ENCODE measurements around the gene VAMP1. TPM values are rescaled to one million over a fixed set of nuclear protein-coding genes. Genes with fewer than 3 reads are reported as not detected.

VAMP1 gene
- total RNA-seq, 1 experiment from 2014 or later = 10.3 TPM

GRCh38 chr12:6444704-6445688 is 25.5 kb downstream of the VAMP1 start, which contains the start of gene CD27:
TSS of gene CD27 (plus strand) at chr12:6444955. CDS start at chr12:6445096, 141 bp downstream.
- H2BK120ac ChIP-seq (ENCODE audit: low read depth, low read length, poor library complexity, severe bottlenecking) = no peak within 1 kb of the TSS
- H2AK5ac ChIP-seq (ENCODE audit: insufficient read length, low read length) = no peak within 1 kb of the TSS
- no peak within 1 kb of the TSS for H3K4me2 ChIP-seq (ENCODE audit: insufficient read depth, insufficient read length, low read length)
- H3K27ac ChIP-seq (ENCODE audit: insufficient read length, low read depth, low read length) = no peak within 1 kb of the TSS
- DNase-seq = no peak
- H4K5ac ChIP-seq (ENCODE audit: insufficient read length, low read depth, low read length) = no peak within 1 kb of the TSS
- no peak within 1 kb of the TSS for H3K23ac ChIP-seq (ENCODE audit: insufficient read length, low read depth, low read length)
- no peak within 1 kb of the TSS for H3T11ph ChIP-seq (ENCODE audit: low read length)
- H4K20me1 ChIP-seq (ENCODE audit: control insufficient read depth, insufficient read depth, insufficient read length) = no peaks in the 10 kb centered on the region
- no peak within 1 kb of the TSS for H4K8ac ChIP-seq (replicated peaks; ENCODE audit: insufficient read length, low read depth, low read length)
- H3K9me3 ChIP-seq (ENCODE audit: control insufficient read depth, low read depth, low read length) = no peaks in the 10 kb centered on the region
- no peak within 1 kb of the TSS for H4K91ac ChIP-seq (ENCODE audit: insufficient read length, low read depth, low read length)
- H3K14ac ChIP-seq (ENCODE audit: insufficient read depth, low read length) = no peak within 1 kb of the TSS; the same call in 1 of the 2 replicates
- TF ChIP-seq, protein P1, sequence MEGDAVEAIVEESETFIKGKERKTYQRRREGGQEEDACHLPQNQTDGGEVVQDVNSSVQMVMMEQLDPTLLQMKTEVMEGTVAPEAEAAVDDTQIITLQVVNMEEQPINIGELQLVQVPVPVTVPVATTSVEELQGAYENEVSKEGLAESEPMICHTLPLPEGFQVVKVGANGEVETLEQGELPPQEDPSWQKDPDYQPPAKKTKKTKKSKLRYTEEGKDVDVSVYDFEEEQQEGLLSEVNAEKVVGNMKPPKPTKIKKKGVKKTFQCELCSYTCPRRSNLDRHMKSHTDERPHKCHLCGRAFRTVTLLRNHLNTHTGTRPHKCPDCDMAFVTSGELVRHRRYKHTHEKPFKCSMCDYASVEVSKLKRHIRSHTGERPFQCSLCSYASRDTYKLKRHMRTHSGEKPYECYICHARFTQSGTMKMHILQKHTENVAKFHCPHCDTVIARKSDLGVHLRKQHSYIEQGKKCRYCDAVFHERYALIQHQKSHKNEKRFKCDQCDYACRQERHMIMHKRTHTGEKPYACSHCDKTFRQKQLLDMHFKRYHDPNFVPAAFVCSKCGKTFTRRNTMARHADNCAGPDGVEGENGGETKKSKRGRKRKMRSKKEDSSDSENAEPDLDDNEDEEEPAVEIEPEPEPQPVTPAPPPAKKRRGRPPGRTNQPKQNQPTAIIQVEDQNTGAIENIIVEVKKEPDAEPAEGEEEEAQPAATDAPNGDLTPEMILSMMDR (conservative IDR thresholded peaks at IDR 0.05) = no peak
- no peaks in the 10 kb centered on the region for H3K79me2 ChIP-seq (ENCODE audit: insufficient read depth, low read length)
- H2BK5ac ChIP-seq (ENCODE audit: insufficient read length, low read length) = no peak within 1 kb of the TSS
- H2BK15ac ChIP-seq (ENCODE audit: low read depth, low read length) = no peak within 1 kb of the TSS
- H3K36me3 Mint-ChIP-seq (ENCODE audit: insufficient read depth in 1 of 3, low read depth in 3 of 3) = peaks cover 0 to 2% (median 0%) of the 10 kb centered on the region in 3 experiments; a peak in 4 of 7 replicates
- H3K4me1 ChIP-seq (ENCODE audit: insufficient read depth, low read length) = no peaks in the 10 kb centered on the region; the same call in 1 of the 2 replicates
- no CpG with 5 or more reads among the region's 16 CpGs for WGBS (ENCODE audit: extremely low coverage, insufficient read length, low lambda C conversion rate)
- H2BK12ac ChIP-seq (ENCODE audit: insufficient read length, low read depth, low read length) = no peak within 1 kb of the TSS
- no peaks in the 10 kb centered on the region for H3K23me2 ChIP-seq (ENCODE audit: insufficient read length, low read depth, low read length, poor library complexity, severe bottlenecking)
- no peaks in the 10 kb centered on the region; the same call in 1 of the 2 replicates for H3K27me3 ChIP-seq (ENCODE audit: insufficient read depth, low read length)
- H3K9me3 Mint-ChIP-seq = no peaks in the 10 kb centered on the region
- H2AFZ ChIP-seq (ENCODE audit: low read length) = no peak within 1 kb of the TSS
- H3K56ac ChIP-seq (ENCODE audit: insufficient read length, low read depth, low read length) = no peak within 1 kb of the TSS
- no peaks in the 10 kb centered on the region for H3K79me1 ChIP-seq (ENCODE audit: insufficient read depth, low read depth, low read length, poor library complexity, severe bottlenecking)
- no peak within 1 kb of the TSS for H3K9ac ChIP-seq (ENCODE audit: extremely low read depth, insufficient read length, low read length)
- H3K4me3 Mint-ChIP-seq = no peak within 1 kb of the TSS
- no peak within 1 kb of the TSS for H3K4ac ChIP-seq (ENCODE audit: low read depth, low read length)
- H2BK20ac ChIP-seq (ENCODE audit: low read depth, low read length, poor library complexity, severe bottlenecking) = no peak within 1 kb of the TSS
- H3K27ac Mint-ChIP-seq = peak within 1 kb of the TSS in 2 of 3 experiments; percentile 26 to 68; a peak in 3 of 7 replicates
- no peaks in the 10 kb centered on the region for H3K27me3 Mint-ChIP-seq (ENCODE audit: low read depth)
- H3K4me1 Mint-ChIP-seq = peaks cover 13 to 25% of the 10 kb centered on the region in 2 experiments
- no peak within 1 kb of the TSS for H3K18ac ChIP-seq (ENCODE audit: insufficient read length, low read depth, low read length)

Measured in H9 (cell line).